OCI-LY3 (cell line): ENCODE data around the gene PREB.

Source experiments
- H2AFZ ChIP-seq: fragments of 200-600, 300-600 bp; shearing (Covaris generic); 2 replicates; pipeline ENCODE4 v1.6.0; 2014; ENCODE audit warnings: antibody characterized with exemption, low read depth, low read length
- H3K27ac ChIP-seq: fragments of 200-600, 300-600 bp; sonication (generic); 2 replicates; pipeline ENCODE4 v1.5.1; 2014; ENCODE audit warnings: mild to moderate bottlenecking, low read length, moderate library complexity, mixed read lengths
- H3K27me3 ChIP-seq: fragments of 200-600, 300-600 bp; sonication (generic); 2 replicates; pipeline ENCODE4 v1.6.1; 2014; ENCODE audit warnings: low read depth, low read length, mixed read lengths
- H3K36me3 ChIP-seq: fragments of 200-600, 300-600 bp; sonication (generic); replicated peaks from 2 replicates; pipeline ENCODE3; 2014; ENCODE audit warnings: low read depth, low read length, mixed read lengths
- H3K4me1 ChIP-seq: fragments of 300-600, 200-600 bp; sonication (generic); 2 replicates; pipeline ENCODE4 v1.6.1; 2014; ENCODE audit warnings: low read length, mixed read lengths
- H3K4me2 ChIP-seq: fragments of 200-600, 300-600 bp; sonication (generic); 2 replicates; pipeline ENCODE4 v1.6.1; 2014; ENCODE audit warnings: low read length, mixed read lengths
- H3K4me3 ChIP-seq: fragments of 300-600, 200-600 bp; sonication (generic); 2 replicates; pipeline ENCODE4 v1.5.1; 2014; ENCODE audit warnings: antibody characterized with exemption, mild to moderate bottlenecking, low read length, moderate library complexity
- H3K79me2 ChIP-seq: fragments of 300-600, 200-600 bp; shearing (Covaris generic); 2 replicates; pipeline ENCODE4 v1.6.1; 2014; ENCODE audit warnings: mild to moderate bottlenecking, low read length, mixed read lengths
- H3K9ac ChIP-seq: fragments of 300-600, 200-600 bp; shearing (Covaris generic); 2 replicates; pipeline ENCODE4 v1.6.0; 2014; ENCODE audit warnings: mild to moderate bottlenecking, low read length, moderate library complexity
- H3K9me3 ChIP-seq: fragments of 200-600, 300-600 bp; shearing (Covaris generic); 2 replicates; pipeline ENCODE4 v1.6.1; 2014; ENCODE audit warnings: low read length, mixed read lengths; ENCODE audit not compliant: insufficient read depth
- H4K20me1 ChIP-seq: fragments of 200-600, 300-600 bp; sonication (generic); 2 replicates; pipeline ENCODE4 v1.6.1; 2016; ENCODE audit warnings: low read length, mixed read lengths; ENCODE audit not compliant: insufficient read depth
- CTCF ChIP-seq: fragments of 200-600, 300-600 bp; sonication (generic); IDR thresholded peaks from 2 replicates; pipeline ENCODE4 v1.5.1; 2014; ENCODE audit warnings: antibody characterized with exemption, low read length, low read depth
- EZH2phosphoT487 ChIP-seq: fragments of 200-600 bp; shearing (Covaris generic); IDR thresholded peaks from 2 replicates; pipeline ENCODE4 v1.6.1; 2018; ENCODE audit warnings: antibody characterized with exemption, mixed run types, low read depth

Gene PREB

GRCh38 chr2:27095745-27096651 lies 38.4 kb downstream of the PREB start:
- Histone ChIP-seq H3K9me3 (no peaks in the 10 kb centered on the region), H3K36me3 (no peaks in the 10 kb centered on the region), H3K79me2 (no peaks in the 10 kb centered on the region), H3K4me1 (peaks cover 8% of the 10 kb centered on the region; the same call in 1 of the 2 replicates), H3K4me2 (peak overlapping the region; percentile 96), H3K27ac (no peak overlapping the region), H3K27me3 (no peaks in the 10 kb centered on the region), H2AFZ (peak overlapping the region; percentile 82), H3K4me3 (peak overlapping the region; percentile 76), H3K9ac (peak overlapping the region; percentile 62), H4K20me1 (no peaks in the 10 kb centered on the region)
- TF ChIP-seq CTCF (no peak), EZH2phosphoT487 (no peak)

- no peaks in the 10 kb centered on the region for H3K27me3 ChIP-seq
- H3K4me2 ChIP-seq: peak overlapping the region; percentile 96
- H3K4me1 ChIP-seq: peaks cover 8% of the 10 kb centered on the region; the same call in 1 of the 2 replicates
- no peaks in the 10 kb centered on the region for H3K36me3 ChIP-seq
- no peak overlapping the region for H3K9ac ChIP-seq
- TF ChIP-seq EZH2phosphoT487 (no peak), CTCF (no peak)
- H3K9me3 ChIP-seq: no peaks in the 10 kb centered on the region
- H3K27ac ChIP-seq: no peak overlapping the region
- H4K20me1 ChIP-seq: no peaks in the 10 kb centered on the region
- peak overlapping the region; percentile 82 for H2AFZ ChIP-seq
- H3K4me3 ChIP-seq: no peak overlapping the region
- H3K79me2 ChIP-seq: no peaks in the 10 kb centered on the region
These were observed 39.0 kb downstream of the PREB start for GRCh38 chr2:27095427-27095744.

GRCh38 chr2:27094353-27094984 lies 40.0 kb downstream of the PREB start:
- H3K79me2 ChIP-seq: no peaks in the 10 kb centered on the region
- H3K36me3 ChIP-seq: no peaks in the 10 kb centered on the region
- H3K9me3 ChIP-seq: no peaks in the 10 kb centered on the region
- H3K9ac ChIP-seq: no peak overlapping the region
- H3K4me2 ChIP-seq: no peak overlapping the region
- no peaks in the 10 kb centered on the region for H4K20me1 ChIP-seq
- H3K27me3 ChIP-seq: no peaks in the 10 kb centered on the region
- no peak overlapping the region for H3K4me3 ChIP-seq
- H3K4me1 ChIP-seq: peaks cover 8% of the 10 kb centered on the region; the same call in 1 of the 2 replicates
- TF ChIP-seq CTCF (no peak), EZH2phosphoT487 (no peak)
- no peak overlapping the region for H3K27ac ChIP-seq
- no peak overlapping the region for H2AFZ ChIP-seq
